Panc1 (cell line): ENCODE measurements around the gene CARNS1.

Experiments
- POLR2AphosphoS5 ChIP-seq: IDR thresholded peaks from 2 replicates; pipeline ENCODE4 v1.6.1; 2012; ENCODE audit warnings: mild to moderate bottlenecking, low read depth, low read length, moderate library complexity
- SIN3A ChIP-seq: IDR thresholded peaks from 2 replicates; pipeline ENCODE4 v1.6.1; 2012; ENCODE audit warnings: low read depth, mild to moderate bottlenecking, low read length, moderate library complexity, borderline replicate concordance; ENCODE audit not compliant: insufficient read depth
- TCF7L2 ChIP-seq: IDR thresholded peaks from 2 replicates; pipeline ENCODE4 v1.6.1; 2011; ENCODE audit warnings: mild to moderate bottlenecking, low read depth, low read length, inconsistent platforms
- TF ChIP-seq, protein P1 (sequence below): fragments of 450-650 bp; IDR thresholded peaks from 2 replicates; pipeline ENCODE4 v1.5.1; 2017; ENCODE audit warnings: mild to moderate bottlenecking
- TF ChIP-seq, protein P2 (sequence below), 2 experiments: IDR thresholded peaks; 2 replicates each; pipeline ENCODE4 v1.6.1; 2011 to 2012; ENCODE audit warnings: low read depth in 2 of 2, control low read depth in 1 of 2, low read length in 1 of 2, mild to moderate bottlenecking in 1 of 2, moderate library complexity in 1 of 2; ENCODE audit not compliant: insufficient read depth in 1 of 2

DNA sequence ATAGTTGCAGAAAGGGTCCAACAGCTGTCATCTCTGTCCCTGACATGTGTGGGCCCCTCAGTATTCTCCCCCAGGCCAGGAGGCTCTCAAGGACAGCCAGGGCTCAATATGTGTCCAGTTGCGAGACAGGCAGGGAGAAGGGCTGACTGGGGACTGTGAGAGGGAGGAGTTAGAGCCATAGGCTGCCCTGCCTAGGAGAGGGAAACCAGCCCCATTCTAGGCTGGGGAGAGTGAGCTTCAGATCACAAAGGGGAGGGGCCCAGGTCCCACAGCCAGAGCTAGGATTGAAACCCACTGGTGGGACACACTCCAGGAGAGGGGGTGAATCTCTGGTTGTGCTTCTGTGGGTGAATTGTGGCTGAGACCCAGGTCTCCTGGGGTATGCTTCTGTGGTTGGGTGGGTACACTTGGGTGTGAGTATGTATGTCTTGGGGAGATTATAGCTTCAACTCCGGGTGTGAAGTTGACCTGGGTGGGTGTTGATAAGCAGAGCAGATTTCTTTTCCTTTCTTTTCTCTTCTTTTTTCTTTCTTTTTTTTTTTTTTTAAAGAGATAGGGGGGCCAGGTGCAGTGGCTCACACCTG is 2.1 kb upstream of the CARNS1 start:
- TF ChIP-seq POLR2AphosphoS5 (no peak), TCF7L2 (no peak), SIN3A (no peak)
- TF ChIP-seq, protein P1, sequence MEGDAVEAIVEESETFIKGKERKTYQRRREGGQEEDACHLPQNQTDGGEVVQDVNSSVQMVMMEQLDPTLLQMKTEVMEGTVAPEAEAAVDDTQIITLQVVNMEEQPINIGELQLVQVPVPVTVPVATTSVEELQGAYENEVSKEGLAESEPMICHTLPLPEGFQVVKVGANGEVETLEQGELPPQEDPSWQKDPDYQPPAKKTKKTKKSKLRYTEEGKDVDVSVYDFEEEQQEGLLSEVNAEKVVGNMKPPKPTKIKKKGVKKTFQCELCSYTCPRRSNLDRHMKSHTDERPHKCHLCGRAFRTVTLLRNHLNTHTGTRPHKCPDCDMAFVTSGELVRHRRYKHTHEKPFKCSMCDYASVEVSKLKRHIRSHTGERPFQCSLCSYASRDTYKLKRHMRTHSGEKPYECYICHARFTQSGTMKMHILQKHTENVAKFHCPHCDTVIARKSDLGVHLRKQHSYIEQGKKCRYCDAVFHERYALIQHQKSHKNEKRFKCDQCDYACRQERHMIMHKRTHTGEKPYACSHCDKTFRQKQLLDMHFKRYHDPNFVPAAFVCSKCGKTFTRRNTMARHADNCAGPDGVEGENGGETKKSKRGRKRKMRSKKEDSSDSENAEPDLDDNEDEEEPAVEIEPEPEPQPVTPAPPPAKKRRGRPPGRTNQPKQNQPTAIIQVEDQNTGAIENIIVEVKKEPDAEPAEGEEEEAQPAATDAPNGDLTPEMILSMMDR: no peak
- TF ChIP-seq, protein P2, sequence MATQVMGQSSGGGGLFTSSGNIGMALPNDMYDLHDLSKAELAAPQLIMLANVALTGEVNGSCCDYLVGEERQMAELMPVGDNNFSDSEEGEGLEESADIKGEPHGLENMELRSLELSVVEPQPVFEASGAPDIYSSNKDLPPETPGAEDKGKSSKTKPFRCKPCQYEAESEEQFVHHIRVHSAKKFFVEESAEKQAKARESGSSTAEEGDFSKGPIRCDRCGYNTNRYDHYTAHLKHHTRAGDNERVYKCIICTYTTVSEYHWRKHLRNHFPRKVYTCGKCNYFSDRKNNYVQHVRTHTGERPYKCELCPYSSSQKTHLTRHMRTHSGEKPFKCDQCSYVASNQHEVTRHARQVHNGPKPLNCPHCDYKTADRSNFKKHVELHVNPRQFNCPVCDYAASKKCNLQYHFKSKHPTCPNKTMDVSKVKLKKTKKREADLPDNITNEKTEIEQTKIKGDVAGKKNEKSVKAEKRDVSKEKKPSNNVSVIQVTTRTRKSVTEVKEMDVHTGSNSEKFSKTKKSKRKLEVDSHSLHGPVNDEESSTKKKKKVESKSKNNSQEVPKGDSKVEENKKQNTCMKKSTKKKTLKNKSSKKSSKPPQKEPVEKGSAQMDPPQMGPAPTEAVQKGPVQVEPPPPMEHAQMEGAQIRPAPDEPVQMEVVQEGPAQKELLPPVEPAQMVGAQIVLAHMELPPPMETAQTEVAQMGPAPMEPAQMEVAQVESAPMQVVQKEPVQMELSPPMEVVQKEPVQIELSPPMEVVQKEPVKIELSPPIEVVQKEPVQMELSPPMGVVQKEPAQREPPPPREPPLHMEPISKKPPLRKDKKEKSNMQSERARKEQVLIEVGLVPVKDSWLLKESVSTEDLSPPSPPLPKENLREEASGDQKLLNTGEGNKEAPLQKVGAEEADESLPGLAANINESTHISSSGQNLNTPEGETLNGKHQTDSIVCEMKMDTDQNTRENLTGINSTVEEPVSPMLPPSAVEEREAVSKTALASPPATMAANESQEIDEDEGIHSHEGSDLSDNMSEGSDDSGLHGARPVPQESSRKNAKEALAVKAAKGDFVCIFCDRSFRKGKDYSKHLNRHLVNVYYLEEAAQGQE (IDR thresholded peaks at IDR 0.05; ENCODE audit: insufficient read depth in 1 of 2, low read depth in 2 of 2, low read length in 1 of 2): no peak
